Measurements from ENCODE around the gene UBE2O.

GRCh38 chr17:76477576-76477975 is 24.6 kb upstream of the UBE2O start:
- TF ChIP-seq RFX5 (IDR thresholded peaks at IDR 0.05; ENCODE audit: low read length) (no peak), TAF1 (IDR thresholded peaks at IDR 0.05; ENCODE audit: borderline replicate concordance, low read depth, low read length) (no peak), USF2 (IDR thresholded peaks at IDR 0.05; ENCODE audit: borderline replicate concordance, low read depth, low read length) (no peak)
- TF ChIP-seq, protein P1, sequence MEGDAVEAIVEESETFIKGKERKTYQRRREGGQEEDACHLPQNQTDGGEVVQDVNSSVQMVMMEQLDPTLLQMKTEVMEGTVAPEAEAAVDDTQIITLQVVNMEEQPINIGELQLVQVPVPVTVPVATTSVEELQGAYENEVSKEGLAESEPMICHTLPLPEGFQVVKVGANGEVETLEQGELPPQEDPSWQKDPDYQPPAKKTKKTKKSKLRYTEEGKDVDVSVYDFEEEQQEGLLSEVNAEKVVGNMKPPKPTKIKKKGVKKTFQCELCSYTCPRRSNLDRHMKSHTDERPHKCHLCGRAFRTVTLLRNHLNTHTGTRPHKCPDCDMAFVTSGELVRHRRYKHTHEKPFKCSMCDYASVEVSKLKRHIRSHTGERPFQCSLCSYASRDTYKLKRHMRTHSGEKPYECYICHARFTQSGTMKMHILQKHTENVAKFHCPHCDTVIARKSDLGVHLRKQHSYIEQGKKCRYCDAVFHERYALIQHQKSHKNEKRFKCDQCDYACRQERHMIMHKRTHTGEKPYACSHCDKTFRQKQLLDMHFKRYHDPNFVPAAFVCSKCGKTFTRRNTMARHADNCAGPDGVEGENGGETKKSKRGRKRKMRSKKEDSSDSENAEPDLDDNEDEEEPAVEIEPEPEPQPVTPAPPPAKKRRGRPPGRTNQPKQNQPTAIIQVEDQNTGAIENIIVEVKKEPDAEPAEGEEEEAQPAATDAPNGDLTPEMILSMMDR (IDR thresholded peaks at IDR 0.05) = no peak
- TF ChIP-seq, protein P2, sequence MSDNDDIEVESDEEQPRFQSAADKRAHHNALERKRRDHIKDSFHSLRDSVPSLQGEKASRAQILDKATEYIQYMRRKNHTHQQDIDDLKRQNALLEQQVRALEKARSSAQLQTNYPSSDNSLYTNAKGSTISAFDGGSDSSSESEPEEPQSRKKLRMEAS (IDR thresholded peaks at IDR 0.05; ENCODE audit: low read depth) = no peak

Measured in SK-N-SH (cell line).